NCI-H2107 treated with DMSO at 0.1 percent for 48 hours (cell line): ENCODE measurements around the gene GLRX5.

Source experiments
- DNase-seq: peaks from one replicate; lab custom pipeline; 2025; ENCODE audit not compliant: unreplicated experiment; lab: John Stamatoyannopoulos, UW

Gene GLRX5

DNA sequence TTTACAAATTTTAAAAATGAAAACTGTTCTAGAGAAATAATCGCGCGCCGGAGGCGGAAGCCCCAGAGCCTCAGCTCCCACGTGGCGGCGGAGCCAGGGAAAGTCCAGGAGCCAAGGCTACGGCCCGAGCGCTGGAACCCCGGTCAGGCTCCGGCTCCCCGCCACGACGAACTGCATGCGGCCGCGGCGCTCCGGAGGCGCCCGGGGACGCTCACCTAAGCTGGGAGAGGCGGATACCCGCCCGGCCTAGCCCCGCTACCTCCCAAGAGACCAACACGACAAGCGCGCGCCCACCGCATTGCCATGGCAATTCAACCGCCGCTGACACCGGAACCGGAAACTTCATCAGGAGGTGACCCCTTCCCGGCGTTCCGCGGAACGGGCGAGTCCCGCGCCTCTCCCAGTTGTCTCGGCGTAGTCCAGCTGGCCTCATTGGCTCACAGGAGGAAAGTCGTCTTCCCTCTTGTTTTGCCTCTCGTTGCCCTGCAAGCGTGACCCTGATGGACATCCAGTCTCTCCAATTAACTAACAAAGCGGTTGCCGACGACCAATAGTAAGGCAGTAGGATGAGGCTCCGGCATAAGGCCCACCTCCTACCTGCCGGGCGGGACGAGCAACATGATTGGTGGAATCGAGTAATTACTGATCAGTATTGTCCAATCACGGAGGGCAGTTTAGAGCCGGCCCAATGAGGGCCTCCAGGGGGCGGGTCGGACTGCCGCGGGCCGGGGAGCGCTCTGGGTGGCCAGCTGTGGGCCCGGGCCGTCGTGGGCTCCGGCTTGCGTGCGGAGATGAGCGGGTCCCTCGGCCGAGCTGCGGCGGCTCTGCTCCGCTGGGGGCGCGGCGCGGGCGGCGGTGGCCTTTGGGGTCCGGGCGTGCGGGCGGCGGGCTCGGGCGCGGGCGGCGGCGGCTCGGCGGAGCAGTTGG, at the start of gene GLRX5:
Gene GLRX5 (plus strand): TSS at position 752 of the 927 bp plus-strand sequence. CDS start 40 bp downstream, at position 792.
- DNase-seq, result peak; percentile 100

DNA sequence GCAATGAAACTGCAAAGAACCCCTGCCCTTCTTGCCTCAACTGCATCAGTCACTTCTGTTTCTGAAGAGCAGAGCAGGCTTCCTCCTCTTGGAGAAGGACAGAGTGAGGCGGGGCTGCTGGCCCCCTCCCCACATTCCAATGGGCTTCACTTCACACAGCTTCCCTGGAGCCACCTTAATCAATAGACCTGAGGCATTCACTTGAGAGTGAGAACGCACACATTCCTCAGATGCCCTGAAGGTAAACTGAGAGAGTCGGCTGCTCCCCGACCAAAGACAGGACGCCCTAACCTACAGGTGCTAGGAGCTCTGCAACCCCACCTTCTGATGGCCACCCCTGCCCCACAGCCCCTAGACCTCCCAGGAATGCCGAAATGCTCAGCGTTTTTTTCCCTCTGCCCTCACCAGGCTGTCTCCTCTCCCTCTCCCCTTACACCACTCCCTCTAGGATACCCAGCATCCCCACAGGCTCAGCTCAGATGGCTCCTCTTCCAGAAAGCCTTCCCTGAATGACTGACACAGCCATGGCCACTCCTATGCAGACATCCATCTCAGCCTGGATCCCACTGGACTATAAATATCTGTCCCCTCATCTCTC, 49.5 kb upstream of the GLRX5 start:
- DNase-seq, result no peak

DNA sequence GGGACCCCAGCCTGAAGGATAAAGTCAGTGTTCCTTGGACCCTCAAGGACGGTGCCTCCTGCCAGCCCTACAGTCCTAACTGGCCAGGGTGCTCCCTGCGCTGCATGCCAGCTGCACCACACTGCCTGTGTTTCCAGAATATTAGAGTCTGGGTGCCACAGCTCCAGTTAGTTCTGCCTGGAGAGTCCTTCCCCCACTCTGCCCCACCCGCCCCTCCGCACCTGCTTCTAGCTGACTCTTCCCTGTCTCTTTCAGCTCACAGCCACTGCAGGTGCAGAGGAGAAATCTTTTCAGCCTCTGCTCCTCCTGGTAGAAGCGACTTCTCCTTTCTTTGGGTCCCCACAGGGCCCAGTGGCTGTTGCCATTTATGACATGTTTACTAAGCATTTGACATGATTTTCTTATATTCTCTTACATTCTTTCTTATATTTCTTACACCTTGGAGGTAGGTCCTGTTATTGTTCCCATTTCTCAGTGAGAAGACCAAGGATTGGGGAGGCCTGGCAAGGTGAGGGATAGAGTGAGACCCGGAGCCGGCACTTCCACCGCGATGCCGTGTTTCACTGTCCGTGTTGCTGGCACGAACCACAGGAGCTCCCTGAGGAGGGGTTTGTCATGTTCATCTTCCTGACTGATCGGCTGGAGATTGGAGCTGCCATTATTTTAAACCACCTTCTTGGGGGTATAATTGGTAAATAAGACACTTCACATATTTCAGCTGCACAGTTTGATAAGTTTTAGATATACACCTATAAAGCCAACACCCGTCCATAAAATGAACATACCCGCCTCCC, 47.8 kb upstream of the GLRX5 start:
- DNase-seq, result peak; percentile 89

DNA sequence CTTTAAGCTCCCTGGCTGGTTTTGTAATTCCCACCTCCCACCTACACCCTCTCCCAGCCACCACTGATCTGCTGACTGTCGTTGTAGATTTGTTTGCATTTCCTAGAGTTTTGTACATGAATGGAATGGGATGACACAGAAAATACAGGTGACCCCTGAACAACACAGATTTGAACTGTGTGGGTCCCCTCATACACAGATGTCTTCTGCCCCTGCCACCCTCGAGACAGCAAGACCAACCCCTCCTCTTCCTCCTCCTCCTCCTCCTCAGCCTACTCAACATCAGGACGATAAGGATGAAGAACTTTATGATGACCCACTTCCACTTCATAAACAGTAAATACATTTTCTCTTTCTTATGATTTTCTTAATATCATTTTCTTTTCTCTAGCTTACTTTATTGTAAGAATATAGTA, 47.2 kb upstream of the GLRX5 start:
- DNase-seq, result no peak

DNA sequence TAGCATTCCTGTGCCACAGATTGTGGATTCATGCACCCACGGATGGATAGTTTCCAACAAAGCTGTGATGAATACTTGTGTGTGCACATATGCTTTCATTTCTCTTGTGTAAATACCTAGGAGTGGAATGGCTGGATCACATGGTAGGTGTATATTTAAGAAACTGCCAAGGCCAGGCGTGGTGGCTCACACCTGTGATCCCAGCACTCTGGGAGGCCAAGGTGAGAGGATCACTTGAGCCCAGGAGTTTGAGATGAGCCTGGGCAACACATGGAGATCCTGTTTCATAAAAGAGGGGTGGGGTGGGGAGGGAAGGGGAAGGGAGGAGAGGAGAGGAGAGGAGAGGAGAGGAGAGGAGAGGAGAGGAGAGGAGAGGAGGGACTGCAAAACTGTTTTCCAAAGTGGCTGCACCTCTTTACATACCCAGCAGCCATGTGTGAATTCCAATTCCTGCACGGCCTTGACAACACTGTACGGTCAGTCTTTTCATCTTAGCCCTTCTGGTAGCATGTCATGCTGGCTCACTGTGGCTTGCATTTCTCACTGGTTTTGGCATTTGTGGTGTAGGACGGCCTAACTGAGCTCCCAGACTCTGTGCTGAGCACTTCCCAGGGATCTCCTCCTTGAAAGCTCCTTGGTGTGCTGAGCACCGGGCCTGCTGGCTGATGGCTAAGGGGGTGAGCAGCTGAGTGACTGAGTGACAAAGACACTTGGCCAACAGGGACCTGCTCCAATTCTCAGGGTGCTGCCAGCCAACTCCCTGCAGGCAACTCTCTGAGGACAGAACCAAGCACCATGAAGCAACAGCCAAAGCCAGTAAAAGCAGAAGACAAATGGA, 46.3 kb upstream of the GLRX5 start:
- no peak for DNase-seq

- DNase-seq, result no peak
Measured at GRCh38 chr14:95489214-95490137, 45.4 kb upstream of the GLRX5 start.

- no peak for DNase-seq
Measured at GRCh38 chr14:95490138-95490509, 44.7 kb upstream of the GLRX5 start.

- no peak for DNase-seq
Measured at GRCh38 chr14:95490727-95491451, 44.0 kb upstream of the GLRX5 start.

DNA sequence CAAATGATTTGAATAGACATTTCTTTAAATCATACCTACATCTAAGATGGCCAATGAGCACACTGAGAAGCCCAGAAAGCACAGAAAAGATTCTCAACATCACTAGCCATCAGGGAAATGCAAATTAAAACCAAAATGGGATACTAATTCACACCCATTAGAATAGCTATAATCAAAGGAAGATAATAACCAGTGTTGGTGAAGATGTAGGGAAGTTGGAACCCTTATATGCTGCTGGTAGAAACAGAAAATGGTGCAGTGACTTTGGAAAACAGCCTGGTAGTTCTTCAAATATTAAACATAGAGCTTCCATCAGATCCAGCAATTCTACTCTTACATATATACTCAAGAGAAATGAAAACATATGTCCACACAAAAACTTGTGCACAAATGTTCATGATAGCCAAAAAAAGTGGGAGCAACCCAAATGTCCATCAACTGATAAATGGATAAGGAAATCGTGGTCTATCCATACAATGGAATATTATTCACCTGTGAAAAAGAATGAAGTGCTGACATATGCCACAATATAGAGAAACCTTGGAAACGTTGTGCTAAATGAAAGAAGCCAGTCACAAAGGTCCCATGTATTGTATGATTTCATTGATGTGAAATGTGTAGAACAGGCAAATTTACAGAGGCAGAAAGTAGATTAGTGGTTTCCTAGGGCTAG, 42.8 kb upstream of the GLRX5 start:
- no peak for DNase-seq

DNA sequence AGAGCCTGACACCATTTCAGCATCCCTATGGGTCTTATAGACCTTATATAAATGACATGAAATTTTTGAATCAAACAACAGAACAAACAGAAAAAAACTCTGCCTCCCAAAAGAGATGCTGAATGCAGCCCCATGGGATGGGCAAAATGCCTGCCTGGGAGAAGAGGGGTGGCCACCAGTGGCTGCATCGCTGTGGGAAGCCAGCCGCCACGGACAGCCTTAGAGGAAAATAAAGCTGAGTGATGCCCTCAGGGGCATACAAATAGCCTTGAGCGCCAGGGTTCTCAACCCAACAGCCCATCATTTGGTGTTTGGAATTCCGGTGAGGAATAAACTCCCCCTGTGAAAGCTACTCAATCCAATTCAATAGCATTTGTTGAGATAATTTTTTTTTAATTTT, 41.3 kb upstream of the GLRX5 start:
- DNase-seq, result no peak

- no peak for DNase-seq
Measured at GRCh38 chr14:95493976-95494375, 40.9 kb upstream of the GLRX5 start.

DNA sequence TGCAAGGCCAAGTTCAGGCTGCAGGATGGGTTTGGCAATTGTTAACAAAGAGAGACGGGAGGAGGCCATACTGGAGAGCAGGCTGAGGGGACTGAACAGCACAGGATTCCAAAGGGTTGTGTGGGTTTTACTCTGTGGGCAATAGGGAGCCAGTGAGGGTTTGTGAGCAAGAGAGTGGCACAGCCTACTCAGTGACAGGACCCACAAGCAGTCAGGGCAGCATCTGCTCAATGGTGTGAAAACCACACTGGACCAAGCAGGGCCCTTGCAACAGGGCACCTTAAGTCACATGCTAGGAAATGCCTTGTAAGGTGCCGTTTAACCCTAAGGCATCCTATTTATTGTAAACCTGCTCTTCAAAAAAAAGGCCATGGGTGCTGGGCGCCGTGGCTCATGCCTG, 40.4 kb upstream of the GLRX5 start:
- DNase-seq, result no peak

- no peak for DNase-seq
Measured at GRCh38 chr14:95495076-95495475, 39.8 kb upstream of the GLRX5 start.

DNA sequence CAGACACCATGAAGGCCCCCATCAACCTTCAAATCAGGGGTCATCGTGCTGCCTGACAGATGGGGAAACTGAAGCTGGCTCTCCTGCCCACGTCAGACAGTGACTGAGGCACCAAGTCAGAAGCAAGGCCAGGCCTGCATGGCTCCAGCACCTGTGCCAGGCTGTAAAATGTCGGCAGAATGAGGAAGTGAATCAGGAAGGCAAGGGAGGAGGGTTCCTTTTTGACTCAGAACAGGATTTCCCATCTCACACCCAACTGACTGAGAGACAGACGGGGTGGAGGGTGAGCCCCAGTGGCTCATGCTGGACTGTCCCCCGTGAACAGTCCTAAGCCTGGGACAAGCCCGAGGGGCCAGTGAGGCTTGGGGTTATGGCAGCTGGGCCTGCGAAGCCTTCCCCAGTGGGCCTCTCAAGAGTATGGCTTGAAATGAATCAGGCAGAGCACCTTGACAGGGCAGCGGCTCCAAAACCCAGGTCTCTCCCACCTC, 39.3 kb upstream of the GLRX5 start:
- no peak for DNase-seq

DNA sequence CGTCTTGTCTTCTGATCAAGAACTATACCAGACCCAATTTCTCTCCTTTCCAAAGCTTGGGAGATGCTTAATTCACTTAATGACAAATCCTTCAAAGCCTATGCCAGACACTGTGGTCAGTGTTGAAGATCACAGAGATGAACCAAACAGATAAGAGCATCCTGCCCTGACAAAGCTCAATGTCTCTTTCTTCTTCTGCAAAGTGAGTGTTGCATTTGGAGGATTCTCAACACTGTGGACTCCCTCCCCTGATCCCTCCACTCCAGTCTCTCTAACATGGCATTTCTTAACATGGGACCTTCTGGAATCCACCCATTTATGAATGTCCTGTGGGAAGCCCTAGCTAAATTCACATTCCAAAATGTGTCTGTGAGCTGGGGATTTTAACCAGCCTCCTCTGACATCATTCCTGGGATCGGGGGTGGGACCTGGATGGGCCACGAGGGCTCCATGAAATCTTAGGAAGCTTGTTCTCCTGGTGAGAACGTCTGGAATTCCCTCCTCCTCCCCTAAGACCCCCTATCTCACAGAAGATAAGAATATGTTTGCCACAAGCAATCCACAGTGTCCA, 38.7 kb upstream of the GLRX5 start:
- DNase-seq, result no peak

DNA sequence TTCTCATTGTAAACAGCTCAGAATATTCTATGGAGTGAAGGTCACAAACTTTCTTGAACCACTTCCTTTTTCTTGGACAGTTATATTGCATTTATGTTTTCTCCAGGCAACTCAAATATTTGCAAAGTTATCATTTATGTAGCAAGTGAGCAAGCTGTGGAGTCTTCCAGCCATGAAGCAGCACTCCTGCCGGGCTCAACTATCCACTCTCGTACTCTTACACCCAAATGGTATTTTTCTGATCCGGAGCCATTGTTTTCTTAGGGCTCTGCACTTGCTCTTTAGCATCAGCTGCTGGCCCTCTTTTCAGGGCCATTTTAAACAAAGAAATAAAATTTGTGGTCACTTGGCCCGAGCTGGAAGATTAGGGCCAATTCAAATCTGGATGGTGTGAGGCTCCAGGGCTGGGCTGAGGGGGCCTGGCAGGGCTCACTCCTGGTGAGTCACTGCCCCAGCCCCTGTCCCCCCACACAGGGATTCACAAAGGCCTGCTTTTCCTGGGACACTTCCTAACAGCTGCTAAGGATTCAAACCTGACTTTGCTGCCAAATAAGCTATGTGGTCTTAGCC, 38.1 kb upstream of the GLRX5 start:
- no peak for DNase-seq

DNA sequence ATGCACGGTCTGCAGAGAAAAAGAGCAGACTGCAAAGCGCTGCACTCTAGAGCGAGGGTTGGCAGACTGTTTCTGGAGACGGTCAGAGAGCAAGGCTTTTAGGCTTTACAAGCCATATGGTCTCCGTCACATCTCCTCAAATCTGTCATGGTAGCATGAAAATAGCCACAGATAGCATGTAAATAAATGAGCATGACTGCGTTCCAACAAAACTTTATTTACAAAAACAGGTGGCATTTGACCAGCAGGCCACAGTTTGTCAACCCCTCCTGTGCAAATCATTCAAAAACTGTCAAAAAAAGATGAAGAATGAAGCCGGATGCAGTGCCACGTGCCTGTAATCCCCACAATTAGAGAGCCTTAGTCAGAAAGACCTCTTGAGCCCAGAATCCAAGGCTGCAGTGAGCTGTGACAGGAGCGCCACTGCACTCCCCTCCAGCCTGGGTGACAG, 37.3 kb upstream of the GLRX5 start:
- no peak for DNase-seq
